ENCODE data around the gene DIAPH2.
"Not testable (repeated sequence)": the region's sequence is repeated elsewhere in the genome, so short reads cannot be mapped to it uniquely, and the experiment has no call there.

DIAPH2 gene

GRCh38 chrX:96834137-96834536 lies 149.5 kb downstream of the DIAPH2 start:
- no peak for DNase-seq

- no peak for DNase-seq
Observed at GRCh38 chrX:96835660-96836289, 151.1 kb downstream of the DIAPH2 start.

GRCh38 chrX:96837808-96838207 lies 153.2 kb downstream of the DIAPH2 start:
- DNase-seq: no peak

- DNase-seq: no peak
Observed at GRCh38 chrX:96838537-96838936, 153.9 kb downstream of the DIAPH2 start.

- no peak for DNase-seq
Observed at GRCh38 chrX:96841325-96841724, 156.7 kb downstream of the DIAPH2 start.

GRCh38 chrX:96841866-96842265 lies 157.2 kb downstream of the DIAPH2 start:
- not testable (repeated sequence) for DNase-seq

GRCh38 chrX:96843566-96843965 lies 158.9 kb downstream of the DIAPH2 start:
- DNase-seq: no peak

- no peak for DNase-seq
Observed at GRCh38 chrX:96846841-96847240, 162.2 kb downstream of the DIAPH2 start.

- DNase-seq: not testable (repeated sequence)
Observed at GRCh38 chrX:96859422-96859821, 174.8 kb downstream of the DIAPH2 start.

GRCh38 chrX:96861218-96861617 lies 176.6 kb downstream of the DIAPH2 start:
- no peak for DNase-seq

GRCh38 chrX:96861661-96862060 lies 177.0 kb downstream of the DIAPH2 start:
- DNase-seq: no peak

- no peak for DNase-seq
Observed at GRCh38 chrX:96883608-96884007, 199.0 kb downstream of the DIAPH2 start, which contains the start of gene RPA4. RPA4 (plus strand) TSS chrX:96883908; CDS start chrX:96884311, 403 bp downstream.

GRCh38 chrX:96884027-96884426 lies 199.4 kb downstream of the DIAPH2 start:
- no peak for DNase-seq

GRCh38 chrX:96889726-96890125 lies 205.1 kb downstream of the DIAPH2 start:
- DNase-seq: no peak

GRCh38 chrX:96906741-96907140 lies 222.1 kb downstream of the DIAPH2 start:
- no peak for DNase-seq

- no peak for DNase-seq
Observed at GRCh38 chrX:96907516-96908272, 223.1 kb downstream of the DIAPH2 start.

- DNase-seq: no peak
Observed at GRCh38 chrX:96909291-96909690, 224.6 kb downstream of the DIAPH2 start.

GRCh38 chrX:96918864-96919263 lies 234.2 kb downstream of the DIAPH2 start:
- no peak for DNase-seq

- no peak for DNase-seq
Observed at GRCh38 chrX:96919672-96920071, 235.0 kb downstream of the DIAPH2 start.

- no peak for DNase-seq
Observed at GRCh38 chrX:96924581-96924980, 239.9 kb downstream of the DIAPH2 start.

- DNase-seq: no peak
Observed at GRCh38 chrX:96929036-96929435, 244.4 kb downstream of the DIAPH2 start.

- DNase-seq: no peak
Observed at GRCh38 chrX:96957718-96958117, 273.1 kb downstream of the DIAPH2 start.

- no peak for DNase-seq
Observed at GRCh38 chrX:96971812-96972211, 287.2 kb downstream of the DIAPH2 start.

- DNase-seq: no peak
Observed at GRCh38 chrX:96978906-96979305, 294.3 kb downstream of the DIAPH2 start.

- no peak for DNase-seq
Observed at GRCh38 chrX:96979766-96980165, 295.1 kb downstream of the DIAPH2 start.

All from SW 1271 (cell line).